Subcutaneous adipose tissue (tissue), 4 donors: ENCODE data around the gene SLC25A28. TPM values are rescaled to one million over a fixed set of nuclear protein-coding genes. Genes with fewer than 3 reads are reported as not detected.

Experiments
- CTCF ChIP-seq: fragments of 450-650 bp; IDR thresholded peaks from one replicate; pipeline ENCODE4 v1.5.1; 2016; ENCODE audit warnings: low read depth, mild to moderate bottlenecking, control low read depth, antibody characterized with exemption, moderate library complexity
- small RNA-seq: library from RNA; depleted of rRNA; stranded (forward); fragments of <200 nt; gene quantifications from one replicate; pipeline ENCODE3, GENCODE V24; 2016
- total RNA-seq, 4 donors: library from RNA; depleted of rRNA; stranded (reverse); fragments of >200 nt; gene quantifications; one replicate each; pipeline ENCODE4 v1.1.0, GENCODE V29; 2016

SLC25A28 gene
- total RNA-seq, 4 donors from 2014 or later = 29.5 to 42.8 (median 32.2) TPM

GRCh38 chr10:99562631-99563030 lies 57.6 kb downstream of the SLC25A28 start:
- no peak for TF ChIP-seq CTCF

Small RNAs within 50 kb of the gene (small RNA-seq; reads per million reads assigned to genes)
- gene AL133353.1 = not detected

Other genes with a start within 250 kb of the SLC25A28 start
- 10 to 100 TPM in 2 of 4 donors, 1 to 10 TPM in 2; 6.2 to 18.3 (median 11.7) TPM for gene GOT1, start 189.8 kb downstream of the SLC25A28 start, total RNA-seq
- not detected for gene NKX2-3, start 87.5 kb downstream of the SLC25A28 start, total RNA-seq
- gene ENTPD7, start 39.1 kb upstream of the SLC25A28 start, total RNA-seq = 1 to 10 TPM; 1.5 to 5.5 (median 2.8) TPM
- 10 to 100 TPM; 26.9 to 34.1 (median 31.9) TPM for gene COX15, start 111.7 kb upstream of the SLC25A28 start, total RNA-seq
- 10 to 100 TPM; 39.2 to 71.8 (median 59.0) TPM for gene CUTC, start 111.8 kb upstream of the SLC25A28 start, total RNA-seq
- gene ABCC2, start 162.2 kb upstream of the SLC25A28 start, total RNA-seq = 1 to 10 TPM; 1.3 to 4.2 (median 2.2) TPM